Activated CD8-positive, alpha-beta T cell treated with anti-CD3 and anti-CD28 coated beads for 36 hours (primary cell): Measurements from ENCODE around the gene ATP10A. TPM values are rescaled to one million over a fixed set of nuclear protein-coding genes. Genes with fewer than 3 reads are reported as not detected.

Experiments
- ATAC-seq: fragments of 200-7000 bp; cut with Tn5 transposase; one replicate; pipeline ENCODE4 v1.10.0; 2021; ENCODE audit warnings: mild to moderate bottlenecking, moderate library complexity
- CTCF ChIA-PET: fragments of 350-600 bp; sonication (Branson Sonifier 250); formaldehyde crosslinking; loops from one replicate; lab custom pipeline; 2021; ENCODE audit warnings: antibody characterized with exemption; lab: Charles Lee
- POLR2A ChIA-PET: fragments of 350-600 bp; sonication (Branson Sonifier 250); formaldehyde crosslinking; loops from one replicate; lab custom pipeline; 2021; ENCODE audit warnings: antibody characterized with exemption; lab: Charles Lee
- DNase-seq: peaks from one replicate; pipeline ENCODE4 v3.0.0-alpha.2; 2020
- H3K27ac Mint-ChIP-seq: one replicate; pipeline ENCODE4 v1.8.0; 2021; ENCODE audit warnings: mild to moderate bottlenecking, mixed read lengths
- H3K27me3 Mint-ChIP-seq: one replicate; pipeline ENCODE4 v1.8.0; 2021; ENCODE audit warnings: mixed read lengths
- H3K36me3 Mint-ChIP-seq: one replicate; pipeline ENCODE4 v1.8.0; 2021; ENCODE audit warnings: low read depth, mixed read lengths
- H3K4me1 Mint-ChIP-seq: one replicate; pipeline ENCODE4 v1.8.0; 2021; ENCODE audit warnings: low read depth, mixed read lengths
- H3K4me3 Mint-ChIP-seq: one replicate; pipeline ENCODE4 v1.8.0; 2021; ENCODE audit warnings: mild to moderate bottlenecking, moderate library complexity, mixed read lengths
- H3K9me3 Mint-ChIP-seq: one replicate; pipeline ENCODE4 v1.8.0; 2021; ENCODE audit warnings: mixed read lengths
- intact Hi-C: fragments of 100-400 bp; cut with micrococcal nuclease; formaldehyde crosslinking; loops from one replicate; pipeline ENCODE4 v1.10.0; 2022
- total RNA-seq, 2 experiments: library from RNA; stranded (reverse); gene quantifications; one replicate each; pipeline ENCODE4 v1.2.3, GENCODE V29; 2021
- TF ChIP-seq, protein P1 (sequence below): fragments of 200-600 bp; IDR thresholded peaks from one replicate; pipeline ENCODE4 v1.8.0; 2022; ENCODE audit warnings: antibody characterized with exemption, mild to moderate bottlenecking

ATP10A gene
- total RNA-seq, 2 experiments from 2014 or later: 17.8 to 21.0 TPM

DNA sequence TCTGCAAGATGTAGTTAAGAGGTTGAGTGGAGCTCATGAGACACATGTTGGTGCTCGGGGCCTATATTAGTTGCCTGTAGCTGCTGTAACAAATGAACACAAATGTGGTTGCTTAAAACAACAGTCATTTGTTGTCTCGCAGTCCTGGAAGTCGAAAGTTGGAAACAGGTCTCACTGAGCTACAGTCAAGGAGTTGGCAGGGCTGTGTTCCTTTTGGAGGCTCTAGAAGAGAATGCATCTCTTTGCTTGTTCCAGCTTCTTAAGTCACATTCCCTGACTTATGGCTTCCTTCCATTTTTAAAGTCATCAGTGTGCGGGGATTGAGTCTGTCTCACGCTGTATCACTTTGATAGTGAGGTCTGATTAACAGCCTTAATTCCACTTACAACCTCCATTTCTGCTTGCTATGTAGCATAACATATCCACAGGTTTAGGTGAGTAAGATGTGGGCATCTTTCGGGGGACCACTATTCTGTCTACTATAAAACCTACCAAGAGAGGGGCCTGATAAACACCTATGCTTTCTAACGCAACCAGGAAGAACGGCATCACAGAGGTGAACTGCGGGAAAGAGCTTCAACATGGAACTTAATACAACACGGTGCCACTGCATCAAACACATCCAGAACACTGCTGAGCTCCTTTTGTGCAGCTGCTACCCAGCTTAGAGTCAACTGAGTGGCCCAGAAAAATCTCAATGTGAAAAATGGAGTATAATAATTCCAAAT, 119.4 kb downstream of the ATP10A start:
- ChIA-PET CTCF (interaction anchor here (1.1 kb wide), 1 partner anchor 9 kb away, joined by 5 read pairs; no protein-coding TSS in a partner anchor), POLR2A (no interaction called here)
- intact Hi-C loops: no loop called here
- Mint-ChIP-seq H3K36me3 (peaks cover 1% of the 10 kb centered on the region), H3K9me3 (no peaks in the 10 kb centered on the region), H3K4me1 (peaks cover 16% of the 10 kb centered on the region), H3K27ac (no peak overlapping the region), H3K27me3 (no peaks in the 10 kb centered on the region), H3K4me3 (no peak overlapping the region)
- no peak for DNase-seq
- TF ChIP-seq, protein P1, sequence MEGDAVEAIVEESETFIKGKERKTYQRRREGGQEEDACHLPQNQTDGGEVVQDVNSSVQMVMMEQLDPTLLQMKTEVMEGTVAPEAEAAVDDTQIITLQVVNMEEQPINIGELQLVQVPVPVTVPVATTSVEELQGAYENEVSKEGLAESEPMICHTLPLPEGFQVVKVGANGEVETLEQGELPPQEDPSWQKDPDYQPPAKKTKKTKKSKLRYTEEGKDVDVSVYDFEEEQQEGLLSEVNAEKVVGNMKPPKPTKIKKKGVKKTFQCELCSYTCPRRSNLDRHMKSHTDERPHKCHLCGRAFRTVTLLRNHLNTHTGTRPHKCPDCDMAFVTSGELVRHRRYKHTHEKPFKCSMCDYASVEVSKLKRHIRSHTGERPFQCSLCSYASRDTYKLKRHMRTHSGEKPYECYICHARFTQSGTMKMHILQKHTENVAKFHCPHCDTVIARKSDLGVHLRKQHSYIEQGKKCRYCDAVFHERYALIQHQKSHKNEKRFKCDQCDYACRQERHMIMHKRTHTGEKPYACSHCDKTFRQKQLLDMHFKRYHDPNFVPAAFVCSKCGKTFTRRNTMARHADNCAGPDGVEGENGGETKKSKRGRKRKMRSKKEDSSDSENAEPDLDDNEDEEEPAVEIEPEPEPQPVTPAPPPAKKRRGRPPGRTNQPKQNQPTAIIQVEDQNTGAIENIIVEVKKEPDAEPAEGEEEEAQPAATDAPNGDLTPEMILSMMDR: no peak
- no peak for ATAC-seq

DNA sequence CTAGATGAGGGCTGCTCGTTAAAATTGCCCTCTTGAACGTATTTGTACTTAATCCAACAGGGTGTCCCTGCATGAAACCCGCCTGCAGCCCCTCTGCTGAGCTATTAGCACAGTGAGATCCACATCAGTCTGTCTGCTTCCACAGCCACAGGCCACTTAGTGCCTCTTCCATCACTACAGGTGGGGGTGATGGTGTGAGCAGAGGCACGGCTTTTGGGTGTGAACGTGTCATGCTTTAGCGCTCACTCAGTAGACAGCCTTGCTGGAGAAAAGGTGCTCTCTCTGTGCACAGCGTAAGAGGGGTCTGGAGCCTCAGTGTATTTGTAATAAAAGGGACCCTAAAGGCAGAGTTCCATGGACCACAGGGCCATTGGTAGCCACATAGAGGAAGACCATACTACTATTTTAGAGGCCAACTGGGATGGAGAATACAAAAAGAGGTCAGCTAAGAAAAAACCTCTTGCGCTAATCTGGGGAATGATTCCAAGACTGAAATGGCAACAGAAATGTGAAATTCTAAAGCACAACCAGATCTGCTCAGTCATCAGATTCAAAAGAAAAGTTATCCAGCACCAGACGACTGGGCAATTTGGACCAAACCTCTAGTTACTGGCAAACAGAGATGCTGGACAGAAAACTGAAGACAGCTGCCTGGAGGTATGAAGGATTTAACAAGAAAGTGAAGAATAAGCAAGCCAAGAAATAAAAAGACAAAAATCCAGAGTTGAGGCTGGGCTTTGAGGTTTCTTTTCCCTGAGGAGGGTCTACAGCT, 120.2 kb downstream of the ATP10A start:
- intact Hi-C loops: no loop called here
- H3K9me3 Mint-ChIP-seq: no peaks in the 10 kb centered on the region
- ATAC-seq (no peak), DNase-seq (no peak)
- ChIA-PET POLR2A (no interaction called here), CTCF (no interaction called here)
- no peak overlapping the region for H3K4me3 Mint-ChIP-seq
- peaks cover 16% of the 10 kb centered on the region for H3K4me1 Mint-ChIP-seq
- TF ChIP-seq, protein P1: no peak
- no peak overlapping the region for H3K27ac Mint-ChIP-seq
- no peaks in the 10 kb centered on the region for H3K27me3 Mint-ChIP-seq
- H3K36me3 Mint-ChIP-seq: no peaks in the 10 kb centered on the region

DNA sequence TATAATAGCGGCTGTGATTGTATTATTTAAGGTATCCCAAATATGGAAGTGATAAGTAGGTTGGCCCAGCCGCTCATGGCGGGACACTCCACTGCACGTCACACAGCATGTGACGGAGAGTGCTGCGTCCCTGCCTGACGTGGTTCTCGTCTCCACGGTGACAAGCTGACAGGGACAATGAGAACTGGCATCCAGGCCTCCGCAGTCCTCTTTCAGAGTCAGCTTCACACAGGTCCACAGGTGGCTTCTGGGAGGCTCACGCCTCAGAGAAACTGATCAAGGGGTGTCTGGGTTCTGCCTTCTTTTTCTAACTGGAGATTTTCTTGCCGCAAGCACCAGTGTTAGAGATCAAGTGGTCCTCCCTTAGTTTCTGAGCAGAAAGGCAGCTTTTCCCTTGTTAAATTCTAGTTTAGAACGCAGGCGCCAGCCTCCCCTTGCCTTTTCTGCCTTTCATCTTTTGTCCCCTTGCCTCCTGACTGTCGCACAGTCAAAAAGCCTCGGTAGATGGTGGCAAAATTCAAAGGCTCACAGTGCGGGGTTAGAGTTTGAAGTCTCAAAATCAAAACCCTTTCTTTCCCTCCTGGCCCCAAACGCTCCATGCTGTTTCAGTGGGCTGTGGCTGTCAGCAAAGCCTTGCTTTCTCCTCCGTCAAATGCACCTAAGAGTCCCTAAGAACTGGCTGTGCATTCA, 120.9 kb downstream of the ATP10A start:
- H3K27ac Mint-ChIP-seq: no peak overlapping the region
- TF ChIP-seq, protein P1: no peak
- ChIA-PET POLR2A (no interaction called here), CTCF (no interaction called here)
- no peak overlapping the region for H3K4me3 Mint-ChIP-seq
- DNase-seq (no peak), ATAC-seq (no peak)
- H3K4me1 Mint-ChIP-seq: peaks cover 16% of the 10 kb centered on the region
- no peaks in the 10 kb centered on the region for H3K9me3 Mint-ChIP-seq
- intact Hi-C loops: no loop called here
- no peaks in the 10 kb centered on the region for H3K27me3 Mint-ChIP-seq
- no peaks in the 10 kb centered on the region for H3K36me3 Mint-ChIP-seq

DNA sequence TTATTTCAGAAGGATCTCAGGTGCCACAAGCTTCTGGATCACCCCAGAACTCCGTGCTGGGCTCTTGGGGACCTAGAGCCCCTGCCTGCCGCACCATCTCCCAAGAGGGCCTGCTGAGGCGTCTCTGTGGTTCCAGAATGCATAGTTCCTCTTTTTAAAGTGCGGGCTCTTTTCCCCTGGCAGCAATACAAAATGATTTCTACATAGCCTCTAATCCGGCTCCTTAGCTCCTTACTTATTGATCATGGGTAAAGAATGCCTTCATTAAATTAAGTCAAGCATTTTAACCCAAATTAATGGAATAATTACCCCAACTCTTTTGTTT, 121.9 kb downstream of the ATP10A start:
- POLR2A ChIA-PET: no interaction called here
- CTCF ChIA-PET: no interaction called here
- no peaks in the 10 kb centered on the region for H3K9me3 Mint-ChIP-seq
- TF ChIP-seq, protein P1: no peak
- H3K4me1 Mint-ChIP-seq: peaks cover 16% of the 10 kb centered on the region
- H3K36me3 Mint-ChIP-seq: no peaks in the 10 kb centered on the region
- H3K27me3 Mint-ChIP-seq: no peaks in the 10 kb centered on the region
- H3K4me3 Mint-ChIP-seq: no peak overlapping the region
- DNase-seq: no peak
- H3K27ac Mint-ChIP-seq: no peak overlapping the region
- intact Hi-C loops: no loop called here
- ATAC-seq: no peak
